GM23338 (cell line): Measurements from ENCODE around the gene CNNM3. TPM values are rescaled to one million over a fixed set of nuclear protein-coding genes. Genes with fewer than 3 reads are reported as not detected.

Source experiments
- ATAC-seq: fragments of 200-7000 bp; cut with Tn5 transposase; 3 replicates; pipeline ENCODE4 v1.9.1; 2020
- DNase-seq: peaks from one replicate; pipeline ENCODE4 v3.0.0-alpha.2; 2015; ENCODE audit warnings: low spot score
- H2AFZ ChIP-seq: fragments of 200-600 bp; sonication (generic); 2 replicates; pipeline ENCODE4 v1.8.0; 2016; ENCODE audit warnings: antibody characterized with exemption, mild to moderate bottlenecking, moderate library complexity
- H3F3A ChIP-seq: fragments of 200-600 bp; sonication (generic); replicated peaks from 2 replicates; pipeline ENCODE4 v1.8.0; 2017; ENCODE audit warnings: antibody characterized with exemption, mixed run types, low read depth
- H3K27ac ChIP-seq: fragments of 200-600 bp; sonication (generic); 2 replicates; pipeline ENCODE4 v1.6.1; 2016; ENCODE audit warnings: low read depth
- H3K27me3 ChIP-seq: fragments of 200-600 bp; sonication (generic); 2 replicates; pipeline ENCODE4 v1.8.0; 2016; ENCODE audit warnings: mild to moderate bottlenecking, mixed run types, moderate library complexity; ENCODE audit not compliant: insufficient read depth
- H3K36me3 ChIP-seq: fragments of 200-600 bp; sonication (generic); 2 replicates; pipeline ENCODE4 v1.8.0; 2016; ENCODE audit warnings: mild to moderate bottlenecking; ENCODE audit not compliant: insufficient read depth
- H3K4me1 ChIP-seq: fragments of 200-600 bp; sonication (generic); 2 replicates; pipeline ENCODE4 v1.8.0; 2016; ENCODE audit warnings: mild to moderate bottlenecking, moderate library complexity; ENCODE audit not compliant: insufficient read depth
- H3K4me2 ChIP-seq: fragments of 200-600 bp; sonication (generic); 2 replicates; pipeline ENCODE4 v1.7.1; 2017; ENCODE audit warnings: mixed run types
- H3K4me3 ChIP-seq: fragments of 200-600 bp; sonication (generic); 2 replicates; pipeline ENCODE4 v1.6.1; 2016; ENCODE audit warnings: mixed run types
- H3K79me2 ChIP-seq: fragments of 200-600 bp; sonication (generic); replicated peaks from 2 replicates; pipeline ENCODE4 v1.8.0; 2017; ENCODE audit warnings: mild to moderate bottlenecking; ENCODE audit not compliant: insufficient read depth
- H3K9me2 ChIP-seq: fragments of 200-600 bp; sonication (generic); 2 replicates; pipeline ENCODE4 v1.8.0; 2017; ENCODE audit not compliant: insufficient read depth
- H4K20me1 ChIP-seq: fragments of 200-600 bp; sonication (generic); replicated peaks from 2 replicates; pipeline ENCODE4 v1.8.0; 2017; ENCODE audit warnings: mild to moderate bottlenecking; ENCODE audit not compliant: insufficient read depth
- H3K27ac Mint-ChIP-seq: 2 replicates; pipeline ENCODE4 v1.8.0; 2020; ENCODE audit warnings: inconsistent platforms, mild to moderate bottlenecking, moderate library complexity, mixed read lengths
- H3K27me3 Mint-ChIP-seq: 3 replicates; pipeline ENCODE4 v1.8.0; 2022; ENCODE audit warnings: low read depth, mild to moderate bottlenecking, moderate library complexity, mixed read lengths, inconsistent platforms; ENCODE audit not compliant: insufficient read depth, poor library complexity
- H3K36me3 Mint-ChIP-seq: 3 replicates; pipeline ENCODE4 v1.8.0; 2021; ENCODE audit warnings: low read depth, mild to moderate bottlenecking, inconsistent platforms, moderate library complexity, mixed read lengths
- H3K4me1 Mint-ChIP-seq: 3 replicates; pipeline ENCODE4 v1.8.0; 2020; ENCODE audit warnings: mild to moderate bottlenecking, inconsistent platforms, mixed read lengths
- H3K4me3 Mint-ChIP-seq: 3 replicates; pipeline ENCODE4 v1.8.0; 2021; ENCODE audit warnings: moderate library complexity, mild to moderate bottlenecking, inconsistent platforms, mixed read lengths
- H3K9me3 Mint-ChIP-seq: 3 replicates; pipeline ENCODE4 v1.8.0; 2020; ENCODE audit warnings: moderate library complexity, mild to moderate bottlenecking, inconsistent platforms, mixed read lengths
- CREB1 ChIP-seq: fragments of 250-450 bp; sonication (Bioruptor Pico); IDR thresholded peaks from 2 replicates; pipeline ENCODE4 v1.5.0; 2020; ENCODE audit warnings: low read depth, mild to moderate bottlenecking, moderate library complexity
- CTCF ChIP-seq, 2 experiments: fragments of 200-600 bp in 1 of 2; sonication (generic) in 1 of 2; conservative IDR thresholded peaks; 2 replicates each; pipeline versions ENCODE4 v1.5.1 to v1.6.1; 2016 to 2017; ENCODE audit warnings: antibody characterized with exemption in 2 of 2, low read depth in 2 of 2, mild to moderate bottlenecking in 2 of 2, moderate library complexity in 1 of 2
- ETS1 ChIP-seq: IDR thresholded peaks from 2 replicates; pipeline ENCODE4 v1.6.1; 2016; ENCODE audit warnings: antibody characterized with exemption
- EZH2 ChIP-seq: fragments of 200-600 bp; sonication (generic); IDR thresholded peaks from one replicate; pipeline ENCODE4 v1.8.0; 2017; ENCODE audit warnings: antibody characterized with exemption, mild to moderate bottlenecking, low read depth; ENCODE audit not compliant: unreplicated experiment
- EZH2phosphoT487 ChIP-seq: fragments of 200-600 bp; sonication (generic); IDR thresholded peaks from one replicate; pipeline ENCODE4 v1.8.1; 2018; ENCODE audit warnings: antibody characterized with exemption; ENCODE audit not compliant: unreplicated experiment
- JUNB ChIP-seq: IDR thresholded peaks from one replicate; pipeline ENCODE4 v1.6.1; 2016; ENCODE audit warnings: antibody characterized with exemption; ENCODE audit not compliant: unreplicated experiment
- NANOG ChIP-seq: IDR thresholded peaks from 2 replicates; pipeline ENCODE4 v1.6.1; 2016; ENCODE audit warnings: antibody characterized with exemption, borderline replicate concordance
- POLR2AphosphoS5 ChIP-seq: IDR thresholded peaks from 2 replicates; pipeline ENCODE4 v1.6.1; 2016; ENCODE audit warnings: antibody characterized with exemption, low read depth
- REST ChIP-seq: IDR thresholded peaks from one replicate; pipeline ENCODE4 v1.6.1; 2018; ENCODE audit warnings: antibody characterized with exemption; ENCODE audit not compliant: unreplicated experiment
- STAT1 ChIP-seq: IDR thresholded peaks from one replicate; pipeline ENCODE4 v1.6.1; 2016; ENCODE audit warnings: antibody characterized with exemption; ENCODE audit not compliant: unreplicated experiment
- ZNF114 ChIP-seq: fragments of 250-450 bp; sonication (Bioruptor Pico); IDR thresholded peaks from 2 replicates; pipeline ENCODE4 v1.5.0; 2020; ENCODE audit warnings: mild to moderate bottlenecking, moderate library complexity
- ZNF331 ChIP-seq: fragments of 250-450 bp; sonication (Bioruptor Pico); IDR thresholded peaks from 2 replicates; pipeline ENCODE4 v1.5.0; 2020; ENCODE audit warnings: low read depth, mild to moderate bottlenecking, moderate library complexity
- polyA plus RNA-seq: library from polyadenylated mRNA; unstranded; fragments of >200 nt; fragmentation: Nextera tagmentation; extraction: Ambion mirVana; gene quantifications from 2 replicates; pipeline ENCODE4 v1.2.1, GENCODE V29; 2016
- total RNA-seq: library from RNA; depleted of rRNA; stranded (reverse); fragments of >200 nt; shearing (Covaris generic); gene quantifications from 2 replicates; pipeline ENCODE4 v1.2.3, GENCODE V29; 2014

CNNM3 gene
- total and polyA plus RNA-seq, 2 experiments from 2014 or later = 5.3 to 25.7 TPM

GRCh38 chr2:96859099-96859649, 43.1 kb downstream of the CNNM3 start (continued):
- no peak for TF ChIP-seq REST
- TF ChIP-seq EZH2phosphoT487 = no peak
- TF ChIP-seq ETS1 = no peak
- TF ChIP-seq CTCF (conservative IDR thresholded peaks at IDR 0.05; ENCODE audit: low read depth in 2 of 2) = no peak
- TF ChIP-seq EZH2 = no peak
- TF ChIP-seq STAT1 = no peak

- H4K20me1 ChIP-seq = peaks cover 6% of the 10 kb centered on the region
- peak overlapping the region; percentile 88; the same call in 1 of the 2 replicates for H3K4me2 ChIP-seq
- TF ChIP-seq STAT1 = no peak
- no peak for TF ChIP-seq EZH2phosphoT487
- TF ChIP-seq REST = no peak
- no peak for TF ChIP-seq EZH2
- TF ChIP-seq CREB1 (CRISPR knock-in tag) = no peak
- TF ChIP-seq ZNF331 (CRISPR knock-in tag) = no peak
- no peak for TF ChIP-seq CTCF (conservative IDR thresholded peaks at IDR 0.05; ENCODE audit: low read depth in 2 of 2)
- TF ChIP-seq JUNB = no peak
- no peak for TF ChIP-seq ETS1
- TF ChIP-seq ZNF114 (CRISPR knock-in tag) = no peak
- no peak for TF ChIP-seq NANOG
- no peak for TF ChIP-seq POLR2AphosphoS5
Observed at GRCh38 chr2:96859681-96860064, 43.6 kb downstream of the CNNM3 start.

More at GRCh38 chr2:96859681-96860064, 43.6 kb downstream of the CNNM3 start:
- H3F3A ChIP-seq = peaks cover 17% of the 10 kb centered on the region
- H3K36me3 ChIP-seq = peaks cover 23% of the 10 kb centered on the region; the same call in 1 of the 2 replicates
- Mint-ChIP-seq H3K27ac (no peak overlapping the region), H3K27me3 (peaks cover 21% of the 10 kb centered on the region), H3K4me3 (peak overlapping the region; percentile 75; the same call in 2 of the 3 replicates), H3K36me3 (peaks cover 45% of the 10 kb centered on the region), H3K4me1 (peaks cover 21% of the 10 kb centered on the region), H3K9me3 (no peaks in the 10 kb centered on the region; the same call in 2 of the 3 replicates)
- no peaks in the 10 kb centered on the region for H3K9me2 ChIP-seq
- peaks cover 27% of the 10 kb centered on the region for H3K79me2 ChIP-seq
- no peaks in the 10 kb centered on the region for H3K27me3 ChIP-seq
- 0 out of 2 replicates have a peak overlapping the region, but pooled peaks have one; percentile 59 for H3K27ac ChIP-seq
- ATAC-seq = no peak
- no peak for DNase-seq
- H3K4me3 ChIP-seq = no peak overlapping the region; the same call in 1 of the 2 replicates
- peaks cover 19% of the 10 kb centered on the region for H3K4me1 ChIP-seq
- H2AFZ ChIP-seq = no peak overlapping the region
